GM12891 (cell line): ENCODE data around the gene CAMP.
"Not testable (repeated sequence)": the region's sequence is repeated elsewhere in the genome, so short reads cannot be mapped to it uniquely, and the experiment has no call there.

ENCODE experiments used
- POLR2A ChIP-seq: IDR thresholded peaks from 2 replicates; pipeline ENCODE4 v1.6.1; 2011; ENCODE audit warnings: low read depth, low read length, control low read depth
- SPI1 ChIP-seq: IDR thresholded peaks from 2 replicates; pipeline ENCODE4 v1.6.1; 2011; ENCODE audit warnings: low read depth, low read length, control low read depth

GRCh38 chr3:48271223-48271622 is 47.9 kb downstream of the CAMP start:
- TF ChIP-seq POLR2A, SPI1: not testable (repeated sequence)
